ENCODE measurements around the gene GPR137C. TPM values are rescaled to one million over a fixed set of nuclear protein-coding genes. Genes with fewer than 3 reads are reported as not detected.

GPR137C gene
- polyA plus RNA-seq, 1 donor from 2014 or later = 118 TPM

DNA sequence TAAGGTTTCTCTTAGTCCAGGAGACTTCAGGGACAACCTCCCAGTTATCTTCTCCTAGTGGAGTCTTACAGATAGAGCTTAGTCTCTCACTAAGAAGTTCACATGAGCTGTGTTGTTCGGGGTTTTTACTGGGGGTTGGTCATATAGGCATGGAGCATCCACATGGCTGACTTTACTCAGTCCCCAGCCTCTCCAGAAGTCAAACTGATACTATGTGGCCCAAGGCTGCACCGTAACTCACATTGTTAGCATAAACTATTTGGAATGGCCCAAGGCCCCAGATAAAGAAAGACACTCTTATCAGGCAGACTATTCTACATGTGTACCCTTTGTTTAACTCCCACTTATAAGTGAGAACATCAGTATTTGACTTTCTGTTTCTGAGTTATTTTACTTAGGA lies 23.2 kb downstream of the GPR137C start:
- H2AFZ ChIP-seq (ENCODE audit: low read depth, low read length) = no peak overlapping the region
- H3K9ac ChIP-seq (ENCODE audit: low read length) = no peak overlapping the region
- no peaks in the 10 kb centered on the region for H3K79me2 ChIP-seq (replicated peaks; ENCODE audit: insufficient read depth, low read length)
- H3K27ac ChIP-seq (ENCODE audit: low read length) = no peak overlapping the region
- H3K4me2 ChIP-seq (ENCODE audit: low read length) = no peak overlapping the region
- TF ChIP-seq EP300 (conservative IDR thresholded peaks at IDR 0.05; ENCODE audit: poor library complexity, severe bottlenecking) (no peak), SMC3 (conservative IDR thresholded peaks at IDR 0.05; ENCODE audit: poor library complexity) (no peak), RAD21 (conservative IDR thresholded peaks at IDR 0.05) (no peak), TAF1 (IDR thresholded peaks at IDR 0.05; ENCODE audit: low read depth) (no peak), POLR2AphosphoS5 (IDR thresholded peaks at IDR 0.05) (no peak), EZH2 (IDR thresholded peaks at IDR 0.05; ENCODE audit: borderline replicate concordance, insufficient read depth, low read length, poor library complexity, severe bottlenecking) (no peak), MXI1 (conservative IDR thresholded peaks at IDR 0.05; ENCODE audit: poor library complexity, severe bottlenecking) (no peak)
- TF ChIP-seq, protein P1, sequence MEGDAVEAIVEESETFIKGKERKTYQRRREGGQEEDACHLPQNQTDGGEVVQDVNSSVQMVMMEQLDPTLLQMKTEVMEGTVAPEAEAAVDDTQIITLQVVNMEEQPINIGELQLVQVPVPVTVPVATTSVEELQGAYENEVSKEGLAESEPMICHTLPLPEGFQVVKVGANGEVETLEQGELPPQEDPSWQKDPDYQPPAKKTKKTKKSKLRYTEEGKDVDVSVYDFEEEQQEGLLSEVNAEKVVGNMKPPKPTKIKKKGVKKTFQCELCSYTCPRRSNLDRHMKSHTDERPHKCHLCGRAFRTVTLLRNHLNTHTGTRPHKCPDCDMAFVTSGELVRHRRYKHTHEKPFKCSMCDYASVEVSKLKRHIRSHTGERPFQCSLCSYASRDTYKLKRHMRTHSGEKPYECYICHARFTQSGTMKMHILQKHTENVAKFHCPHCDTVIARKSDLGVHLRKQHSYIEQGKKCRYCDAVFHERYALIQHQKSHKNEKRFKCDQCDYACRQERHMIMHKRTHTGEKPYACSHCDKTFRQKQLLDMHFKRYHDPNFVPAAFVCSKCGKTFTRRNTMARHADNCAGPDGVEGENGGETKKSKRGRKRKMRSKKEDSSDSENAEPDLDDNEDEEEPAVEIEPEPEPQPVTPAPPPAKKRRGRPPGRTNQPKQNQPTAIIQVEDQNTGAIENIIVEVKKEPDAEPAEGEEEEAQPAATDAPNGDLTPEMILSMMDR (IDR thresholded peaks at IDR 0.05; ENCODE audit: poor library complexity, severe bottlenecking) = no peak
- TF ChIP-seq, protein P2, sequence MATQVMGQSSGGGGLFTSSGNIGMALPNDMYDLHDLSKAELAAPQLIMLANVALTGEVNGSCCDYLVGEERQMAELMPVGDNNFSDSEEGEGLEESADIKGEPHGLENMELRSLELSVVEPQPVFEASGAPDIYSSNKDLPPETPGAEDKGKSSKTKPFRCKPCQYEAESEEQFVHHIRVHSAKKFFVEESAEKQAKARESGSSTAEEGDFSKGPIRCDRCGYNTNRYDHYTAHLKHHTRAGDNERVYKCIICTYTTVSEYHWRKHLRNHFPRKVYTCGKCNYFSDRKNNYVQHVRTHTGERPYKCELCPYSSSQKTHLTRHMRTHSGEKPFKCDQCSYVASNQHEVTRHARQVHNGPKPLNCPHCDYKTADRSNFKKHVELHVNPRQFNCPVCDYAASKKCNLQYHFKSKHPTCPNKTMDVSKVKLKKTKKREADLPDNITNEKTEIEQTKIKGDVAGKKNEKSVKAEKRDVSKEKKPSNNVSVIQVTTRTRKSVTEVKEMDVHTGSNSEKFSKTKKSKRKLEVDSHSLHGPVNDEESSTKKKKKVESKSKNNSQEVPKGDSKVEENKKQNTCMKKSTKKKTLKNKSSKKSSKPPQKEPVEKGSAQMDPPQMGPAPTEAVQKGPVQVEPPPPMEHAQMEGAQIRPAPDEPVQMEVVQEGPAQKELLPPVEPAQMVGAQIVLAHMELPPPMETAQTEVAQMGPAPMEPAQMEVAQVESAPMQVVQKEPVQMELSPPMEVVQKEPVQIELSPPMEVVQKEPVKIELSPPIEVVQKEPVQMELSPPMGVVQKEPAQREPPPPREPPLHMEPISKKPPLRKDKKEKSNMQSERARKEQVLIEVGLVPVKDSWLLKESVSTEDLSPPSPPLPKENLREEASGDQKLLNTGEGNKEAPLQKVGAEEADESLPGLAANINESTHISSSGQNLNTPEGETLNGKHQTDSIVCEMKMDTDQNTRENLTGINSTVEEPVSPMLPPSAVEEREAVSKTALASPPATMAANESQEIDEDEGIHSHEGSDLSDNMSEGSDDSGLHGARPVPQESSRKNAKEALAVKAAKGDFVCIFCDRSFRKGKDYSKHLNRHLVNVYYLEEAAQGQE (IDR thresholded peaks at IDR 0.05; ENCODE audit: borderline replicate concordance) = no peak
- H3K9me2 ChIP-seq (ENCODE audit: insufficient read depth, low read length) = no peaks in the 10 kb centered on the region
- no peak overlapping the region for H3K4me3 ChIP-seq (ENCODE audit: low read length)
- no peaks in the 10 kb centered on the region for H3K9me3 ChIP-seq (ENCODE audit: low read length)
- no peaks in the 10 kb centered on the region for H3K36me3 ChIP-seq (ENCODE audit: insufficient read depth, low read length)
- no peaks in the 10 kb centered on the region for H3F3A ChIP-seq (ENCODE audit: insufficient read depth, low read length, poor library complexity, severe bottlenecking)
- no peaks in the 10 kb centered on the region for H3K27me3 ChIP-seq (ENCODE audit: insufficient read depth, low read depth, low read length)
- no peaks in the 10 kb centered on the region for H4K20me1 ChIP-seq (ENCODE audit: insufficient read depth)

DNA sequence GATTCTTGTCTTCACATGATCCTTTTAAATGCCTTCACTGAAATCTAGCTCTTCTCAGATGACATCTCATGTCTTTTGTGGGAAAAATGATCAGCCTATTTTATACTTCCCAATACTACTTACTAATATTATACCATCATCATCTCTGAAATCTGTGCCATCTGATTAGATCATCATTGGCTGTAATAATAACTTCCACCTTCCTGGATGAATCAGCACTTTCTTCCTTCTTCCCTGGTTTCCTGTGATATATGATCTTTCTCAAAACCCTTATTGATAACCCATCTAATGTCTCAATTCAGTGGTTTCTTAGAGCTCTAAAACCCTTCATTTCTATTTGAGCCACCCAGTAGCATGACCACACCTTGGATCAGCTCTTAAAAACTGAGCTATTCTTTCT lies 30.9 kb downstream of the GPR137C start:
- TF ChIP-seq POLR2AphosphoS5 (IDR thresholded peaks at IDR 0.05) (no peak), TAF1 (IDR thresholded peaks at IDR 0.05; ENCODE audit: low read depth) (no peak), RAD21 (conservative IDR thresholded peaks at IDR 0.05) (no peak), SMC3 (conservative IDR thresholded peaks at IDR 0.05; ENCODE audit: poor library complexity) (no peak), MXI1 (conservative IDR thresholded peaks at IDR 0.05; ENCODE audit: poor library complexity, severe bottlenecking) (no peak), EP300 (conservative IDR thresholded peaks at IDR 0.05; ENCODE audit: poor library complexity, severe bottlenecking) (no peak), EZH2 (IDR thresholded peaks at IDR 0.05; ENCODE audit: borderline replicate concordance, insufficient read depth, low read length, poor library complexity, severe bottlenecking) (no peak)
- TF ChIP-seq, protein P1 (IDR thresholded peaks at IDR 0.05; ENCODE audit: poor library complexity, severe bottlenecking) = no peak
- TF ChIP-seq, protein P2 (IDR thresholded peaks at IDR 0.05; ENCODE audit: borderline replicate concordance) = no peak
- Histone ChIP-seq H3K36me3 (ENCODE audit: insufficient read depth, low read length) (no peaks in the 10 kb centered on the region), H3K4me3 (ENCODE audit: low read length) (no peak overlapping the region), H3K27me3 (ENCODE audit: insufficient read depth, low read depth, low read length) (no peaks in the 10 kb centered on the region), H3K79me2 (replicated peaks; ENCODE audit: insufficient read depth, low read length) (no peaks in the 10 kb centered on the region), H3K4me2 (ENCODE audit: low read length) (no peak overlapping the region), H3F3A (ENCODE audit: insufficient read depth, low read length, poor library complexity, severe bottlenecking) (no peaks in the 10 kb centered on the region), H3K9me2 (ENCODE audit: insufficient read depth, low read length) (no peaks in the 10 kb centered on the region), H3K9me3 (ENCODE audit: low read length) (no peaks in the 10 kb centered on the region), H3K9ac (ENCODE audit: low read length) (no peak overlapping the region), H2AFZ (ENCODE audit: low read depth, low read length) (no peak overlapping the region), H4K20me1 (ENCODE audit: insufficient read depth) (no peaks in the 10 kb centered on the region), H3K27ac (ENCODE audit: low read length) (no peak overlapping the region)

Measured in neural cell (in vitro differentiated cells).